Body of pancreas (tissue), 4 donors: ENCODE measurements around the gene ARL2BP. TPM values are rescaled to one million over a fixed set of nuclear protein-coding genes. Genes with fewer than 3 reads are reported as not detected.

Experiments used
- ATAC-seq: fragments of 150-250 bp; one replicate; pipeline ENCODE4 v1.9.1; 2016
- DNase-seq, 4 donors: peaks; one replicate each; pipeline ENCODE4 v3.0.0-alpha.2; 2019
- H3K27ac ChIP-seq, 4 donors: fragments of 200-600 bp; sonication (generic); 1 replicate in 3 of 4; 2 replicates in 1 of 4; pipeline versions ENCODE4 v1.5.1 to v1.6.1; 2016 to 2019; ENCODE audit warnings: mild to moderate bottlenecking in 1 of 4, mixed read lengths in 1 of 4, moderate library complexity in 1 of 4
- H3K27me3 ChIP-seq, 2 donors: fragments of 200-600 bp; sonication (generic); one replicate each; pipeline ENCODE4 v1.6.0; 2016; ENCODE audit warnings: mild to moderate bottlenecking in 1 of 2
- H3K36me3 ChIP-seq, 2 donors: fragments of 200-600 bp; sonication (generic); replicated peaks in 1 of 2; 2 replicates each; pipeline ENCODE4 v1.5.1; 2016; ENCODE audit warnings: low read depth in 2 of 2; ENCODE audit not compliant: insufficient read depth in 1 of 2
- H3K4me1 ChIP-seq: fragments of 200-600 bp; sonication (generic); one replicate; pipeline ENCODE4 v1.6.0; 2016
- H3K4me3 ChIP-seq, 2 donors: fragments of 200-600 bp; sonication (generic); 1 replicate in 1 of 2; 2 replicates in 1 of 2; pipeline ENCODE4 v1.5.1; 2016 to 2019
- H3K9me3 ChIP-seq, 3 donors: fragments of 200-600 bp; sonication (generic); 1 replicate in 2 of 3; 2 replicates in 1 of 3; pipeline ENCODE4 v1.5.1; 2016
- POLR2A ChIP-seq, 3 donors: fragments of 450-650 bp; IDR thresholded peaks; one replicate each; pipeline ENCODE4 v1.6.1; 2016; ENCODE audit warnings: antibody characterized with exemption in 3 of 3, mild to moderate bottlenecking in 2 of 3
- WGBS, 2 donors: methylation state at CpG; one replicate each; pipeline ENCODE4 v1.1.5; 2017; 5-methylcytosine and 5-hydroxymethylcytosine counted together
- intact Hi-C: fragments of 100-400 bp; cut with DNase I; formaldehyde crosslinking; loops from one replicate; pipeline ENCODE4 v1.15.1; 2023
- total RNA-seq, 2 donors: library from RNA; depleted of rRNA; stranded (reverse); fragments of >200 nt; gene quantifications; one replicate each; pipeline ENCODE4 v1.1.0, GENCODE V29; 2016
- TF ChIP-seq, protein P1 (sequence below), 7 experiments: fragments of 450-650 bp in 4 of 7; fragments of 200-600 bp in 3 of 7; sonication (generic) in 3 of 7; IDR thresholded peaks; one replicate each; pipeline ENCODE4 v1.5.1; 2016 to 2019; ENCODE audit warnings: antibody characterized with exemption in 7 of 7

Gene ARL2BP
- total RNA-seq, 2 donors from 2014 or later, result 15.8 to 21.5 TPM

GRCh38 chr16:57226701-57227621 lies 18.1 kb upstream of the ARL2BP start:
- TF ChIP-seq, protein P1, sequence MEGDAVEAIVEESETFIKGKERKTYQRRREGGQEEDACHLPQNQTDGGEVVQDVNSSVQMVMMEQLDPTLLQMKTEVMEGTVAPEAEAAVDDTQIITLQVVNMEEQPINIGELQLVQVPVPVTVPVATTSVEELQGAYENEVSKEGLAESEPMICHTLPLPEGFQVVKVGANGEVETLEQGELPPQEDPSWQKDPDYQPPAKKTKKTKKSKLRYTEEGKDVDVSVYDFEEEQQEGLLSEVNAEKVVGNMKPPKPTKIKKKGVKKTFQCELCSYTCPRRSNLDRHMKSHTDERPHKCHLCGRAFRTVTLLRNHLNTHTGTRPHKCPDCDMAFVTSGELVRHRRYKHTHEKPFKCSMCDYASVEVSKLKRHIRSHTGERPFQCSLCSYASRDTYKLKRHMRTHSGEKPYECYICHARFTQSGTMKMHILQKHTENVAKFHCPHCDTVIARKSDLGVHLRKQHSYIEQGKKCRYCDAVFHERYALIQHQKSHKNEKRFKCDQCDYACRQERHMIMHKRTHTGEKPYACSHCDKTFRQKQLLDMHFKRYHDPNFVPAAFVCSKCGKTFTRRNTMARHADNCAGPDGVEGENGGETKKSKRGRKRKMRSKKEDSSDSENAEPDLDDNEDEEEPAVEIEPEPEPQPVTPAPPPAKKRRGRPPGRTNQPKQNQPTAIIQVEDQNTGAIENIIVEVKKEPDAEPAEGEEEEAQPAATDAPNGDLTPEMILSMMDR (IDR thresholded peaks at IDR 0.05), result no peak
- TF ChIP-seq POLR2A (IDR thresholded peaks at IDR 0.05), result no peak
- peaks cover under 1 to 47% of the 10 kb centered on the region in 2 donors for H3K36me3 ChIP-seq
- intact Hi-C loops, result no loop called here

GRCh38 chr16:57229079-57229478 lies 16.0 kb upstream of the ARL2BP start:
- 77 to 82% methylated on average over 1 of the region's 1 CpG for WGBS, 2 donors
- Histone ChIP-seq H3K27ac (no peak overlapping the region), H3K4me1 (no peaks in the 10 kb centered on the region), H3K4me3 (no peak overlapping the region), H3K36me3 (peaks cover 7 to 45% of the 10 kb centered on the region in 2 donors), H3K9me3 (no peaks in the 10 kb centered on the region), H3K27me3 (no peaks in the 10 kb centered on the region)
- no peak for DNase-seq
- ATAC-seq, result no peak
- intact Hi-C loops, result no loop called here
- TF ChIP-seq, protein P1 (IDR thresholded peaks at IDR 0.05), result no peak
- no peak for TF ChIP-seq POLR2A (IDR thresholded peaks at IDR 0.05)

More at GRCh38 chr16:57226701-57227621, 18.1 kb upstream of the ARL2BP start:
- 90 to 94% methylated on average over 4 of the region's 4 CpGs for WGBS, 2 donors
- ATAC-seq (no peak), DNase-seq (no peak)
- no peak overlapping the region for H3K27ac ChIP-seq
- H3K4me1 ChIP-seq, result no peaks in the 10 kb centered on the region
- no peak overlapping the region for H3K4me3 ChIP-seq
- H3K9me3 ChIP-seq, result no peaks in the 10 kb centered on the region
- H3K27me3 ChIP-seq, result no peaks in the 10 kb centered on the region

DNA sequence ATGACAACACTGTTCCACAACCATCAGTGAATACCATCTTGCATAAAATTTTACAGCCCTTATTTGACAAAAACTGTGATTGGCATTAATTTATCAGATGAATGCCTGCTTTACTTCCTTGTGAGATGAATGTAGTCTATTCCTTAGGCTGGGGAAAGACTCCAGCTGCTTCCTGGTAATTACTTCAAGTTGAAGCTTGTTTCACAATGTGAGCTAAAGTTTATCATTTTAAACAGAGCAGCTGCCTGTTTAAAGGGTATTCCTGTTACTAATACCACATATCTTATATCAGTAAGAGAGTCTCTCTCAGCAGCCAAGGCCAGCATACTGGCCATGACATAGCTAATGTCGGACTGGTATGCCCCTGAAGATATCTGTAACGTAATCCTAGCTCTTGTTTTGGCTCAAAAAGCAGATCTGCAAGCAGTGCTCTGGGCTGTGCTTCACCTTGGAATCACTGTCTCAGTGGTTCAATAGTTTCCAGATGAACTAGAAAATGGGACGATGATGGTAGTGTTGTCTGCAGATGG lies 13.2 kb upstream of the ARL2BP start:
- 59 to 60% methylated on average over 3 of the region's 3 CpGs for WGBS, 2 donors
- Histone ChIP-seq H3K4me1 (peaks cover 12% of the 10 kb centered on the region), H3K27me3 (no peaks in the 10 kb centered on the region), H3K4me3 (no peak overlapping the region), H3K36me3 (peaks cover 7 to 29% of the 10 kb centered on the region in 2 donors), H3K9me3 (no peaks in the 10 kb centered on the region), H3K27ac (peak overlapping the region in 1 of 4 donors; percentile 38)
- intact Hi-C loops, result no loop called here
- TF ChIP-seq POLR2A (IDR thresholded peaks at IDR 0.05), result no peak
- TF ChIP-seq, protein P1 (IDR thresholded peaks at IDR 0.05), result no peak
- DNase-seq (peak in 1 of 4 donors; percentile 14), ATAC-seq (peak; percentile 18)

DNA sequence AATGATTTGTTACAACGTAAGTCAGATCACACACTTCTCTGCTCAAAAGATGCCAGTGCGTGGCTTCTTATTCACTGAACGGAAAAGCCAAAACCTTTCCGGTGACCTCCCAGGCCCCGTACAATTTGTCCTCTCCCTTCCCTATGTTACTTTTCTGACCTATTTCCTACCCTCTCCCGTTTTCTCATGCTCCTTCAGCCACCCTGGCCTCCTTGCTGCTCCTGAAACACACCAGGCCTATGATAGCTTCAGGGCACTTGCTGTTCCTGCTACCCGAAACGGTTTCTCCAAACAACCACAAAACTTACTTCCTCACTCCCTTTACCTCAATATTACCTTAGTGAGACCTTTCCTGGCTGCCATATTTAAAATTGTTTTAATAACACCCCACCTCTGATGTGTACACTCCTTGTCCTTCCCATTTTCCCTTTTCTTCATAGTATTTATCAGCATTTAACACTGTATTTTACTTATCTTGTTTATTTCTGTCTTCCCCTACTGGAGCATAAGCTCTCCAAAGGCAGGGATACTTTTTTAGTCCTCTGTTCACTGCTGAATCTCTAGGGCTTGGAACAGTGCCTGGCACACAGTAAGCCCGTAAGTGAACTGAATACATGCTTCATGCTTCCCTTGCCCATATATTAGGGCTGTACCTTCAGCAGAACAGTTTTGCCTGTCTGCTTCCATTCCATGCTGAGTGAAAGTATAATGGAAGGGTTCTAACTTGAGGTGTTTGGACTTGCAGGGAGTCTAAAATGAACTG lies 10.9 kb upstream of the ARL2BP start:
- no peak overlapping the region for H3K4me3 ChIP-seq
- H3K4me1 ChIP-seq, result peaks cover 12% of the 10 kb centered on the region
- TF ChIP-seq POLR2A (IDR thresholded peaks at IDR 0.05), result no peak
- TF ChIP-seq, protein P1 (IDR thresholded peaks at IDR 0.05), result no peak
- peaks cover 7 to 22% of the 10 kb centered on the region in 2 donors for H3K36me3 ChIP-seq
- H3K27me3 ChIP-seq, result no peaks in the 10 kb centered on the region
- intact Hi-C loops, result no loop called here
- no peaks in the 10 kb centered on the region for H3K9me3 ChIP-seq
- H3K27ac ChIP-seq, result peak overlapping the region in 1 of 4 donors; percentile 52
- DNase-seq (no peak), ATAC-seq (no peak)
- 88 to 91% methylated on average over 9 of the region's 9 CpGs for WGBS, 2 donors
